HG03575 (cell line): ENCODE results near the gene TMEM229A.

Experiments used
- ATAC-seq: cut with Tn5 transposase; IDR thresholded peaks from one replicate; pipeline ENCODE4 v1.9.1; 2021; ENCODE audit not compliant: unreplicated experiment, insufficient number of reproducible peaks, low FRiP score; ENCODE audit errors: extremely low read depth

Gene TMEM229A

DNA sequence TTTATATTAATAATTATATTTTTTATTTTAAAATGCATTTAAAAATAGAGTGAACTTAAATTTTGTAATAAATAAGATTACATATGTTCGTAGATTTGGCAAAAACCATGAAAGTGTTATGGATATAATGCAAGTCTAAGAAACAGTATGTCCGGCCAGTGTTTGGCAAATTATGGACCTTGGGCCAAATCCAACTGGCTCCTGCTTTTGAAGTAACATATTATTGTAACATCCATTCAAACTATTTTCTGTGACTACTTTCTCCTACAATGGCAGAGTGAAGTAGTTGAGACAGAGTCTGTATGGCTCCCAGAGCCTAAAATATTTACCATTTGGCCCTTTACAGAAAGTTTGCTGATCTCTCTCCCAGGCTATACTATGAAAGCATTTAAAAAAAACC lies 38.9 kb downstream of the TMEM229A start:
- no peak for ATAC-seq

DNA sequence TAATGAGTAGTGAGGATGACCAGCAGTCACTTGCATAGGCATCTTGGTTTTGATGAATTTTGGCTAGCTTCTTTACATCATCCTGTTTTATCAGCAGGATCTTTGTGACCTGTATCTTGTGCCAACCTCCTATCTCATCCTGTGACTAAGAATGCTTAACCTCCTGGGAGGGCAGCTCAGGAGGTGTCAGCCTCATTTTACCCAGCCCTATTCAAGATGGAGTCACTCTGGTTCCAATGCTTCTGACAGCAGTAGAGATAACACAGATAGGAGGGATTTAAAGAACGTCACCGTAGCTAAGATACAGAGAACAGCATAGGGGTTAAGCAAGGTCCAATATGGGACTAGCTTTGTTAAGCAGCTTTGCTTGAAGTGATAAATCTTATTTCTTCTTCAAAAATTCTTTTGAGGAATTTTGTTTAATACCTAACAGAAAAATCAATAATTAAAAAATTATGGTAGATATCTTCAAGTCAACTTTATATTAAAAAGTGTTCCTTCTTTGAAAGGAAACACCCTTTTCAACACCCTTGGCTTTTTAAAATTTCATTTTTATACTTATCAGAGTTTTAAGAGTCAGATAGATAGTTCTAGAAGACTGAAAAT lies 39.9 kb downstream of the TMEM229A start:
- no peak for ATAC-seq

DNA sequence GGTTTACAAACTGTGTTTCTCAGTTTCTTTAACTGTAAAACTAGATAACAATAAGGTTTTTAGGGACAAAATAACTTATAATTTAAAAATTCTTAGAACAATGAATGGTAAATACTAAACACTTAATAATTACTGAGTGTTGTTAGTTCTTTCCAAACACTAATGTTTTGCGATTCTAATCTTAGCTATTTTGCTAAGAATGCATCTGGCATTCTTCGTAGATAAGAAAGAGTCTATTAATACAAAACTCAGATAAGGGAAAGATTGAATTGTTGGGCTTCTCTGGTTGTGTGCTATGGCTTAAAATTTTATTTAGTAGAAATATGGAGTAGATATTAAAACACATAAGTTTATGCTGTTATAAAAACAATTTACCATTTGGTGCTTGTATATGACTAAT lies 45.4 kb downstream of the TMEM229A start:
- ATAC-seq: no peak
